ENCODE results near the gene STIP1. TPM values are rescaled to one million over a fixed set of nuclear protein-coding genes. Genes with fewer than 3 reads are reported as not detected.

The STIP1 gene
- total RNA-seq, 1 experiment from 2014 or later: 297 TPM

DNA sequence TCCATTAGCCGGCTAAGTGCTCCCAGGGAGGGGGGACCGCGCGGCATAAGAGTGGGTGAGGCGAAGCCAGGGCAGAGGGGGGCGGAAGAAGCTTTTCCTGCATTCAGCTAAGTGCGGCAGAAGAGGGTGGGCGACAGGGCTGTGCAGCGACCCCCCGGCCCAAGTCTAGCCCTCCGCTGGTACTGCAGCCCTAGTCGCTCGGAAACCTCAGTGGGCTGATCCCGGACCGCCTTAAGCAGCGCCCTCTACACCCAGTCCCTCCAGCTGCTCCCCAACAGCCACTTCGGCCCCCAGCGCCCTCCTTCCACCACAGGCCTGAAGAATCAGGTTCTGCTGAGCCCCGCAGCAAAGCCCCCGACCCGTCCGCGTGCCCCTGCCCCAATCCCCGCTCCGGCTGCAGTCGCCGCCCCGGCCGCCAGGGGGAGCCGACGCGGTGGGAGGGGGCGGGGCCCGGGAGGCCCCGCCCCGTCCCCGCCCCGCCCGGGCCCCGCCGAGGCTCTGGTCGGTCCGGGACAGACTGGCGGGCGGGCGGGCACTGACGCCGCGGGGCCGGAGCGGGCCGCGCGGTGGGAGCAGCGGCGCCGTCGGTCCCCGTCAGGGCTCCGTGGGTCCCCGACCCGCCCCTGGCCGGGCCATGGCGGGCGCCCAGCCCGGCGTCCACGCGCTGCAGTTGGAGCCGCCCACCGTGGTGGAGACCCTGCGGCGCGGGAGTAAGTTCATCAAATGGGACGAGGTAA, 65.2 kb downstream of the STIP1 start, which contains the start of gene PLCB3:
TSS of gene PLCB3 (plus strand) at position 515 of the 737 bp plus-strand sequence. CDS start at position 635, 120 bp downstream.
- CTCF ChIA-PET: interaction anchor here (0.7 to 1.8 kb wide), 7 partner anchors 14 to 109 kb away, joined by 4 to 13 read pairs (median 7); partner anchors contain the start of genes ESRRA, NUDT22 and TRPT1
- Mint-ChIP-seq H3K4me3 (ENCODE audit: unreplicated experiment) (peak within 1 kb of the TSS; percentile 99), H3K4me1 (ENCODE audit: low read depth, unreplicated experiment) (peaks cover 13% of the 10 kb centered on the region), H3K27ac (ENCODE audit: unreplicated experiment) (peak within 1 kb of the TSS; percentile 85), H3K36me3 (ENCODE audit: insufficient read depth, unreplicated experiment) (peaks cover 30% of the 10 kb centered on the region), H3K9me3 (ENCODE audit: unreplicated experiment) (no peaks in the 10 kb centered on the region), H3K27me3 (ENCODE audit: insufficient read depth, unreplicated experiment) (no peaks in the 10 kb centered on the region)
- peak; percentile 63 to 91 for TF ChIP-seq CTCF (IDR thresholded peaks at IDR 0.05; ENCODE audit: insufficient read depth in 1 of 2, low read depth in 1 of 2, low read length in 1 of 2, severe bottlenecking in 1 of 2, unreplicated experiment in 1 of 2)
- intact Hi-C loops (cut with micrococcal nuclease; ENCODE audit: unreplicated experiment): loop anchor here (1.0 kb wide), 2 partner anchors 19 to 53 kb away; no protein-coding TSS in a partner anchor
- no peaks in the 10 kb centered on the region for H3K27me3 ChIP-seq (replicated peaks; ENCODE audit: control insufficient read depth, insufficient read depth, low read length)
- peak within 1 kb of the TSS; percentile 66 for H3K4me3 ChIP-seq (ENCODE audit: low read depth, low read length)
- POLR2A ChIA-PET: interaction anchor here (0.5 to 0.9 kb wide), 2 partner anchors 9 to 54 kb away, joined by 3 to 5 read pairs; partner anchors contain the start of gene ESRRA
- peaks cover 2% of the 10 kb centered on the region; the same call in 1 of the 2 replicates for H3K36me3 ChIP-seq (ENCODE audit: control insufficient read depth, insufficient read depth, low read length)
- H3K4me1 ChIP-seq: peaks cover 26% of the 10 kb centered on the region
- DNase-seq: peak in 1 of 2 experiments; percentile 77
- no peaks in the 10 kb centered on the region for H3K9me3 ChIP-seq
- no TSS peak for BruUV-seq (replicated peaks)

DNA sequence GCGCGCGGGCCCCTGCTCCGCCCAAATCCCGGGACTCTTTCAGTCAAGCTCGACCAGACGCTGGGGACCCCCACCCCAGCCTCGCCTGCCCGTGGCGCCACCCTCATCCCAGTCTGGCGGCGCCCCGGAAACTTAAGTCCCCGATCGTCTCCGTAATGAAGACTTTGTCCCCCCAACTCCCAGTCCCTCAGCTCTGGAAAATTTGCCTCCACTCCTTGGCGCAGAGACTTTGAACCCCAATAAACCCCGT, 65.7 kb downstream of the STIP1 start:
- no peak for TF ChIP-seq CTCF (IDR thresholded peaks at IDR 0.05; ENCODE audit: insufficient read depth in 1 of 2, low read depth in 1 of 2, low read length in 1 of 2, severe bottlenecking in 1 of 2, unreplicated experiment in 1 of 2)
- intact Hi-C loops (cut with micrococcal nuclease; ENCODE audit: unreplicated experiment): loop anchor here (1.0 kb wide), 2 partner anchors 19 to 53 kb away; no protein-coding TSS in a partner anchor
- Mint-ChIP-seq H3K4me1 (ENCODE audit: low read depth, unreplicated experiment) (peaks cover 13% of the 10 kb centered on the region), H3K36me3 (ENCODE audit: insufficient read depth, unreplicated experiment) (peaks cover 30% of the 10 kb centered on the region), H3K27ac (ENCODE audit: unreplicated experiment) (peak overlapping the region; percentile 85), H3K4me3 (ENCODE audit: unreplicated experiment) (peak overlapping the region; percentile 99), H3K9me3 (ENCODE audit: unreplicated experiment) (no peaks in the 10 kb centered on the region), H3K27me3 (ENCODE audit: insufficient read depth, unreplicated experiment) (no peaks in the 10 kb centered on the region)
- Histone ChIP-seq H3K36me3 (ENCODE audit: control insufficient read depth, insufficient read depth, low read length) (peaks cover 4% of the 10 kb centered on the region), H3K9me3 (no peaks in the 10 kb centered on the region), H3K4me3 (ENCODE audit: low read depth, low read length) (peak overlapping the region; percentile 66), H3K27me3 (replicated peaks; ENCODE audit: control insufficient read depth, insufficient read depth, low read length) (no peaks in the 10 kb centered on the region), H3K4me1 (peaks cover 26% of the 10 kb centered on the region)
- POLR2A ChIA-PET: interaction anchor here (0.5 to 1.4 kb wide), 2 partner anchors 53 to 66 kb away, joined by 4 to 5 read pairs; partner anchors contain the start of genes ESRRA, PRDX5 and TRMT112
- no TSS peak for BruUV-seq (replicated peaks)
- DNase-seq: no peak
- CTCF ChIA-PET: interaction anchor here (0.8 to 1.8 kb wide), 10 partner anchors 9 to 66 kb away, joined by 3 to 13 read pairs (median 8); partner anchors contain the start of genes ESRRA, FKBP2, NUDT22 and STIP1

DNA sequence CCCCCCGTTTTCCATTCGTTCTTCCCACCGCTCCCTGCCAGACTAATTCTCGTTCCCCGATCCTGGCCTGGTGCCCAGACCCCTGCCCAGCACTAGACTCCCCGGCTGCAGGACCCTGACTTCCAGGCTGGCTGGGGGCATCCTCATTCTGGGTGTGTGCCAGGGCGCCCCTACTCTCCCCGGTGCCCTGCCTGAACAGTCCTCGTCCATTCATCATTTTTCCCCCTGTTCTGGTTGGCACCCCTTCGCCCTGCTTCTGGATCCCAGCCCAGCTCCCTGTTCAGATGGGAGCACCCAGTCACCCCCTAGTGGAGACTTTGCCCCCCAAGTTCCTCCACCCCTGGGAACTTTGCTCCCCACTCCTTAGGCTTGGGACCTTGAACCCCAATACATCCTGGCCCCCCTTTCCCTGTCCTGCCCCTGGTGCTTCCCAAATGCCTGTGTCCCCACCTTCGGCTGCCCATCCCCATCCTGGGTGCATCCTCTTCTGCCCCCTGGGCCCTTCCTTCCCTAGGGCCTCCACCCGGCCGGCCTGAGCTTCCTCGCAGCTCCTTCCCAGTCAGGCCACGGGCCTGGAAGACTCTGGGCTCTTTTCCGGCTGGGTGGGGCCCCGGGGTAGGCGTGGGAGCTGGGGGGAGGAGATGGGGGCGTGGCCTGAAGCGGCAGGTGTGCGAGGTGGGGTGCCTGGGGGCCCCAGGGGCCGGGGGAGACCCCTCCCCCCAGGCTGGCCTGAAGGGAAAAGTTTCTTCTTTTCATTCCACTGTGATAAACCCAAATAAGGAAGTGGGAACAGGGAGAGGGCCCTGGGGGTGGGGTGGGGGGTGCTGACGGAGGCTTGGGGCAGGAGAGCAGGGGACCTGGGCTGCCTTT, 66.3 kb downstream of the STIP1 start:
- CTCF ChIA-PET: interaction anchor here (0.5 to 1.8 kb wide), 16 partner anchors 9 to 1502 kb away, joined by 3 to 13 read pairs (median 5); partner anchors contain the start of genes ESRRA, FKBP2, NUDT22 and POLR2G
- intact Hi-C loops (cut with micrococcal nuclease; ENCODE audit: unreplicated experiment): no loop called here
- Histone ChIP-seq H3K9me3 (no peaks in the 10 kb centered on the region), H3K27me3 (replicated peaks; ENCODE audit: control insufficient read depth, insufficient read depth, low read length) (no peaks in the 10 kb centered on the region), H3K36me3 (ENCODE audit: control insufficient read depth, insufficient read depth, low read length) (peaks cover 4% of the 10 kb centered on the region), H3K4me3 (ENCODE audit: low read depth, low read length) (peak overlapping the region; percentile 66), H3K4me1 (peaks cover 26% of the 10 kb centered on the region)
- BruUV-seq (replicated peaks): TSS peak; percentile 12
- Mint-ChIP-seq H3K27me3 (ENCODE audit: insufficient read depth, unreplicated experiment) (no peaks in the 10 kb centered on the region), H3K27ac (ENCODE audit: unreplicated experiment) (peak overlapping the region; percentile 85), H3K9me3 (ENCODE audit: unreplicated experiment) (no peaks in the 10 kb centered on the region), H3K4me3 (ENCODE audit: unreplicated experiment) (peak overlapping the region; percentile 99), H3K4me1 (ENCODE audit: low read depth, unreplicated experiment) (peaks cover 13% of the 10 kb centered on the region), H3K36me3 (ENCODE audit: insufficient read depth, unreplicated experiment) (peaks cover 24% of the 10 kb centered on the region)
- POLR2A ChIA-PET: interaction anchor here (1.0 to 1.4 kb wide), 3 partner anchors 11 to 66 kb away, joined by 4 to 6 read pairs (median 4); partner anchors contain the start of genes PRDX5, STIP1 and TRMT112
- DNase-seq: peak; percentile 77 to 84
- peak; percentile 36 to 48 for TF ChIP-seq CTCF (IDR thresholded peaks at IDR 0.05; ENCODE audit: insufficient read depth in 1 of 2, low read depth in 1 of 2, low read length in 1 of 2, severe bottlenecking in 1 of 2, unreplicated experiment in 1 of 2)

All from Caco-2 (cell line).